ENCODE data around the gene FBXL22. TPM values are rescaled to one million over a fixed set of nuclear protein-coding genes. Genes with fewer than 3 reads are reported as not detected.

Gene FBXL22
- total RNA-seq, 1 donor from 2014 or later = 0.48 TPM

GRCh38 chr15:63598473-63599400, 1.6 kb downstream of the FBXL22 start:
- TF ChIP-seq CTCF (IDR thresholded peaks at IDR 0.05) = no peak
- H3K36me3 Mint-ChIP-seq (ENCODE audit: unreplicated experiment) = peaks cover 9% of the 10 kb centered on the region
- H3K27me3 Mint-ChIP-seq (ENCODE audit: unreplicated experiment) = no peaks in the 10 kb centered on the region
- H3K27ac Mint-ChIP-seq (ENCODE audit: unreplicated experiment) = peak overlapping the region; percentile 72
- H3K4me1 Mint-ChIP-seq (ENCODE audit: unreplicated experiment) = peaks cover 31% of the 10 kb centered on the region
- peak overlapping the region; percentile 14 for H3K4me3 Mint-ChIP-seq (ENCODE audit: unreplicated experiment)
- no peak for DNase-seq (ENCODE audit: extremely low spot score, unreplicated experiment)
- no peaks in the 10 kb centered on the region for H3K9me3 Mint-ChIP-seq (ENCODE audit: unreplicated experiment)

GRCh38 chr15:63599401-63600000, 2.3 kb downstream of the FBXL22 start:
- H3K4me1 Mint-ChIP-seq (ENCODE audit: unreplicated experiment) = peaks cover 31% of the 10 kb centered on the region
- DNase-seq (ENCODE audit: extremely low spot score, unreplicated experiment) = no peak
- H3K27ac Mint-ChIP-seq (ENCODE audit: unreplicated experiment) = peak overlapping the region; percentile 72

GRCh38 chr15:63600001-63600615, 2.9 kb downstream of the FBXL22 start:
- peaks cover 31% of the 10 kb centered on the region for H3K4me1 Mint-ChIP-seq (ENCODE audit: unreplicated experiment)
- TF ChIP-seq CTCF (IDR thresholded peaks at IDR 0.05) = no peak
- H3K27me3 Mint-ChIP-seq (ENCODE audit: unreplicated experiment) = no peaks in the 10 kb centered on the region
- no peak for DNase-seq (ENCODE audit: extremely low spot score, unreplicated experiment)
- no peaks in the 10 kb centered on the region for H3K9me3 Mint-ChIP-seq (ENCODE audit: unreplicated experiment)
- H3K36me3 Mint-ChIP-seq (ENCODE audit: unreplicated experiment) = peaks cover 1% of the 10 kb centered on the region
- H3K27ac Mint-ChIP-seq (ENCODE audit: unreplicated experiment) = peak overlapping the region; percentile 47
- H3K4me3 Mint-ChIP-seq (ENCODE audit: unreplicated experiment) = peak overlapping the region; percentile 65

More at GRCh38 chr15:63599401-63600000, 2.3 kb downstream of the FBXL22 start:
- H3K36me3 Mint-ChIP-seq (ENCODE audit: unreplicated experiment) = peaks cover 4% of the 10 kb centered on the region
- peak; percentile 58 for TF ChIP-seq CTCF (IDR thresholded peaks at IDR 0.05)
- H3K4me3 Mint-ChIP-seq (ENCODE audit: unreplicated experiment) = no peak overlapping the region
- no peaks in the 10 kb centered on the region for H3K27me3 Mint-ChIP-seq (ENCODE audit: unreplicated experiment)
- no peaks in the 10 kb centered on the region for H3K9me3 Mint-ChIP-seq (ENCODE audit: unreplicated experiment)

- Mint-ChIP-seq H3K4me3 (ENCODE audit: unreplicated experiment) (peak overlapping the region; percentile 85), H3K4me1 (ENCODE audit: unreplicated experiment) (peaks cover 31% of the 10 kb centered on the region), H3K9me3 (ENCODE audit: unreplicated experiment) (no peaks in the 10 kb centered on the region), H3K27me3 (ENCODE audit: unreplicated experiment) (no peaks in the 10 kb centered on the region), H3K36me3 (ENCODE audit: unreplicated experiment) (no peaks in the 10 kb centered on the region), H3K27ac (ENCODE audit: unreplicated experiment) (no peak overlapping the region)
- DNase-seq (ENCODE audit: extremely low spot score, unreplicated experiment) = peak; percentile 94
- TF ChIP-seq CTCF (IDR thresholded peaks at IDR 0.05) = peak; percentile 22
Measured at GRCh38 chr15:63600616-63601025, 3.4 kb downstream of the FBXL22 start.
